ENCODE measurements around the gene MGMT.

Gene MGMT

DNA sequence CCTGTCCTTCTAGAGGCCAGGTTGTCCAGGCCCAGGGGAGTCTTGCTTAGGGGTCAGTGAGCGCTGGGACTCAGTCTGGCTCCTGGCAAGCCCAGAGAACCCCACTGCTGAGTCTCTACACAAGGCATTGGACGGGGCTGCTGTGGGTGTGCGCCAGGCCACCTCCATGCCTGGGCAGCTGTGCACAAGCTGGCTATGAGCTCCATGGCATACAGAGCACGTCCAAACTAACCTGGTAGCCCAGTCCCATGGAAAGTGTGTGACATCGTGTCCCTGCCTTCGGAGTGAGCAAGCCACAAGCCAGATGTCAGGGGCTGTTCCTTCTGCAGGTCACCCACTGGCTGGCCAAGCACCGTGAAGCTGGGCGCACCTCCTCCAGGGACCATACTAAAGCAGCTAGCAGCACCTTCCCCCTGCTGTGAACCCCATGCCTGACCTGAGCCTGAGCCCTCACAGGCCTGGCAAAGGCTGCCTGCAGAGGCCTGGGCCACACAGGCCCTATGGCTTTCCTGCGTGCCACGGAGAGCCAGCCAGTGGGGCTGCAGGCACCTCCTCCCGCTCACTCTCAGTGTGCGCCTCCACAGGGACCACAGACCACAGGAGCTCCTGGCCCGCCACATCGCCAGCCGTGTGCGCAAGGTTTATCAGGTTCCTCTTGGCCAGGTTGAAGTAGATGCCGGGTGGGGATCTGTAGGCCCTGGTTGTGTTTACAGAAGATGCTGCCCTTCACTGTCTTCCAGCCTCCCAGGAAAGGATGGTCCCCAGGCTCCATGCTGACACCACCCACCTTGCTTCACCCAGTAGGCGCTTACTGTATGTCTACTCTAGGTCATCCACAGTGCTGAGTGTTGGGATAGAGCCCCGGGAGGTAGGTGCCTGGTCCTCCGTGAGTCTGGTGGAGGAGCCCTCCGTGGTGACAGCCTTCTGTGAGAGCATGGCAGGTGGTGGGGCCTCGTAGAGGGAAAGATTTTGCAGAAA, 277.4 kb downstream of the MGMT start:
- DNase-seq = no peak

DNA sequence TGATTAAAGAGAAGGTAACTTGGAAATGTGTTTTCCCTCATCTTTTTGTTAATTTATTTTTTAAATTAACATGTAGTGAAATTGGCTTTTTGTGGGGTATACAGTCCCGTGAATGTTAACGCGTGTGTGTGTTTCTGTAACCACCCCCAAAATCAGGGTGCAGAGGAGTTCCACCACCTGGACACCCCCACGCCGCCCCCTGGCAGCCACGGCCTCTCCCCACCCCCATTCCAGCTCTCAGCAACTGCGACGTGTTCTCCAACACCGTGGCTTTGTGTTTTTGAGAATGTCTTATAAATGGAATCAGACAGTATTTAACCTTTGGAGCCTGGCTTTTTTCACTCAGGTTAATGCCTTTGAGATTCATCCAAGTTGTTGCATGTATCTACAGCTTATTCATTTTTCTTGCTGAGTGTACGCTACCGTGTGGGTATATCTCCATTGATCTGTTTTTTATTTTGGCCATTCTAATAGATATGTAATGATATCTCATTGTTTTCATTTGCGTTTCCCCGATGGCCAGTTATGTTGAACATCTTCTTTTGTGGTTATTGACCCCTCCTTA, 278.2 kb downstream of the MGMT start:
- DNase-seq = no peak

DNA sequence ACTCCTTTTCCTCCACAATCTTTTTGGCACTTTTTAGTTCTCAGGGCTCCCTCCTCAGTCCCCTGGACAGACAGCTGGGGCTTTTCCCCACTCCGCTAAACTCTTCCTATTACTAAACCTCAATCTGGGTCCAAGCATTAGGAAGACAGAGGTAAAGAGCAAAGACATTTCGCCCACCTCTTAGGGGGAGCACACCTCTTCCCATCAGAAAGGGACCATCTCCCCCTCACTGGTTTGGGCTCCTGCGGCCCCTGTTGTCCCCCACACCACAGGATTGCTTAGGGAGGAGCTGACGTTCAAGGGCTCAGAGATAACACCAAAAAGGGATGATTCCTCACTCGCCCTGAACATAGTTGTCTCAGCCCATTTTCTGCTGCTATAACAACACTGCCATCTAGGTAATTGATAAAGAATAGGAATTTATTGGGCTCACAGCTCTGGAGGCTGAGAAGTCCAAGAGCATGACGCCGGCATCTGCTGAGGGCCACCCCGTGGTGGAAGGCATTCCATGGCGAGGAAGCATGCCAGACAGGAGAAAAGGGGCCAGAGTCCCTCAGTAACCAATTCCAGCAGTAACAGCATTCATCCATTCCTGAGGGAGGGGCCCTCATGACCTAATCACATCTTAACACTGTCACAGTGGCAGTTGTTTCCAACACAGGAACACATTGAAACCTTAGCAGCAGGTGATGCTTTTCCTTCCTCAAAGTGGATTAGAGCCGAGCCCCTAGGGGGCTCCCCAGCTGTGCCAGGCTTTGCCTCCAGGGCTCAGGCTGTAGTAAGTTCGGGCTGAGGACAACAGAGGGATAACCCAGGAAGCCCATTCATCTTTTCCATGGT, 287.4 kb downstream of the MGMT start:
- DNase-seq = no peak

DNA sequence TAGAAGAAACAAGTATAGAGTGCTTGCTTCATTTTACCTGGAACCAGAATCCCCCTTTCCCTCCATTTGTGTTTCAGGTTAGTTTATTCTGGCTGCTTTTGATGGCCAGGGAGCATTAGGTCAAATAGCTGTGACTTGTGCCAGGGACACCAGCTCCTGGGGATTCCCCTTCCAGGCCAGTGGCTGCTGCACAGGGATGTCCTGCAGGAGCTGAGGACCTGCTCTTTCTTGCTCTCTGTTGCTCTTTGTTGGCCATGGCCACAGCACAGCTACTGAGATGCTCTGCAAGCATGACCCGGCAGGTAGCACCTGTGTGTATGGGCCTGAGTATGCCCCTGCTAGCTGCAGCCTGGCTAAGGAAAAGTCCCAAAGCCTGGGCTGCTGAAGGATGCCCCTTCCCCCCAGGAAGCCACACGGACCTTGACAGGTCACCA, 288.1 kb downstream of the MGMT start:
- DNase-seq = no peak

DNA sequence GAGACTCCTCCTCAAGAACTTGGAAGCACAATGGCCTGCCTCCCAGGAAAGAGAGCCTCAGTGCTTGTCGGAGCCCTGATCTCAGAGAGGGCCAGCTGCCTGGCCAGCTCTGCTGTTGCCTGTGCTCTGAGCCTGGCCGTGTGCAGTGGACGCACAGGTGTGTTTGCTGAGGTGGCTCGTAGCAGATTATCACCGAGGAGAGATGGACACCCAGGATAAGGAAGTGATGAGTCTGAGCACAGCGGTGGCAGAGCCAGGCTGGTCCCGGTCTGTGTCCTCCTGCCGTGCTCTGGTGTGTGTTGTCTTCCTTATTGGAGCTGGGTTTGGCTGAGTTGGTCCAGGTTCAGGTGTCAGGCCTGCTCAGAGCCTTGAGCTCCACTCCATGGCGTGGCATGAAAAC, 288.6 kb downstream of the MGMT start:
- DNase-seq = no peak

DNA sequence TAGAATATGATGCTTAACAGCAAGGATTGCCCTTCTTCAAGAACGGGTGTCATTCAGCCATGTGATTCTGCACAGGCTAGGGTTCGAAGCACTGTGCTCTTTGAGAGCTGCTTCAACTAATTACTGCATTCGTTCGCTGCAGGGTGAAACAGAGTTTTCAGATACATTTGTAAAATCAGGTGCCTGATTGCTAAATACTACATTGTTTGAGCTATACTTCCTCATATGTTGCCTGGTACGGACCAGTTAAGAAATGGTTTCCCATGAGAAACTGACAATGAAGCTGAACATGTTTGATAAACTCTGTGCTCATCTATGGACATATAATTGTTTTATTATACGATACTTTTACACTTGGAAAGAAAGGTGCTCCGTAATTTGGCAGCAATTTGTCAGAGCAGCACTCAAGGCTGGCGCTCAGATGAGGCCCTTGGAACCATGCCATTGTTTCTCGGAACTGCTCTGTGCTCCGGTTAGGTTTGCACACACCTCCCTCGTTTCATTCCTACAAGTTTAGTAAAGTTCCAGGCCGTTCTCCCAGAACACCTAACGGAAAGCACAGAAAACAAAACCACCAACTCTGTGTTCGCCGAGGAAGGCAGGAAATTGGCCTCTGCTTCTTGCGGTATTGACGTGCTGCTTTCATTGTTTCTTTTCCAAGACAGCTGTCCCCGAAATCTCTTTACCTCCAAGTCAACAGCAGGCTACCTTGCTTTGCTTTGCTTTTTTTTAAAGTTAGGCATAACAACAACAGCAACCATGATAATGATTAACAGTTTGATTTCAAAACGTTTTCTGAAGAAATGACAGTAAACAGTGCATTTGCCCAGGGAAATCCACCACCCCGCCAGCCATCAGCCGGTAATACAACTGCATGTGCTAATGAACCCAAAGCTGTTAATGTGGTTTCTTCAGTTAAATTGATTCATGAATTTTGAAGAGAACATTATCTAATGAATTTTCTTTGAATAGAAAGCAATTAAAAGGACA, 290.2 kb downstream of the MGMT start:
- peak; percentile 55 for DNase-seq

DNA sequence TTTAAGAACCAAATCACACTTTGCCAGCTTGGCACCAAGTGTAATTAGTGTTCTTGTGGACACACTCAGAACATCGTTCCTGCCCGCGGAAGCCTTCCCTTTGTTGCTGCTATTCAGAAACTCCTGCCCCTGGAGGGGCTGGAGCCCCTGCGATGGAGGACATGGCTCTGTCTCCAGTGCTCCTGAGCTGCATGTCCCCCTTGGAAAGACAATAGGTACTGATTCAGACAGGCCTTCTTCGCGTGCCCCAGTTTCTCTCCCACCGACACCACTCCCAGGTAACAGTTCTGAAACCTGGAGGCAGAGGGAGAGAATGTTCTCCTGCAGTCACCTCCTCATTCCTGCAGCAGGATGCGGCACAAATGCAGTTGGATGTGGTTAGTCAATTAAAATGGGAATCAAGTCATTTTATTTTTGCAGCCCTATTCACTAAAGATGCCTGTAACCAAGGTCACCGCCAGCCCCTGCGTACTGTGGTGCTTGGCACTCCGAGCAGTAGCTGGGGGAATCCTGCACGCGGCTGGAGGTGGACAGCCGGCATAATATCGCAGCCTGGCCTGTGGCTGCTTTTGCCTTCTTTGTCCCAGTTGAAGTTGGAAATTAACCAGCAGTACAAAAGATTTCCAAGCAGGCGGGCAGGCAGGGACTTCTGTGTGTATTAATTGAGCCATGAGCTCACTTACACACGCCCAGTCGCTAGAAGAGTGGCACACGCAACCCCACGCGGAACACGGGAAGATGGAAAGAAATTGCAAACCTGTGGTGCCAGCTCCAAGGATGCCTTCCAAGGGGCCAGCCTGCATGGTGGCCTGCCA, 291.4 kb downstream of the MGMT start:
- no peak for DNase-seq

DNA sequence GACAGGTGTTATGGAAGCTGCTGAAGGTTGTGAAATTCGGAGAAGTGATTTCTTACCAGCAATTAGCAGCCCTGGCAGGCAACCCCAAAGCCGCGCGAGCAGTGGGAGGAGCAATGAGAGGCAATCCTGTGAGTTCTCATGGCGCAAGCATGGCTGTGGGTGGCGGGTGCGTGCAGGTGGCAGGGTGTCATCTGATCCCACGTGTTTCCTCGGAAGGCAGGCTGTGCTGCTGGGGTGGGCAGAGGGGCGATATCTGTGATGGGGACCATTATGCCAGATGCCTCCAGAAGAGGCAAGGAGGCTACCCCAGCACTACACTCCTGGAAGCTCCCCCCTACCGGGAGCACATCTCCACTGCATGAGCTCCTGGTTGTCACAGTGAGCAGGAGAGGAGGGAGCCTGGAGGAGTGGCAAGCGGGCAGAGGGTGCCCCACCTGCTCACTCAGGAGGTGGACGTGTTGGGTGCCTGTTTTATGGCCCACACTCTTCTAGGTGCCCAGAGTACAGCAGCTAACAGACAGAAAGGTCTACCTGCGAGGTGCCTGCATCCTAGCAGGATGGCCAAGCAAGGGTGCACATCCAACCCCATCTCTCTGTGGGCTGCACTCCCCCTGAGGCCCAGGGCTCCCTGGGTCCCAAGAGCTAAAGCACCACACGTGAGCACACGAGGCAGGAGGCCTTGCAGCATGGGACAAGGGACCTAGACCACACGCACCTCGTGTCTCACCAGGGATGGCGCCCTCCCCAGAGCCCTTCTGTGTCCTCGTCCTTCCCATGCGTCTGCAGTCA, 292.4 kb downstream of the MGMT start:
- peak; percentile 37 for DNase-seq

DNA sequence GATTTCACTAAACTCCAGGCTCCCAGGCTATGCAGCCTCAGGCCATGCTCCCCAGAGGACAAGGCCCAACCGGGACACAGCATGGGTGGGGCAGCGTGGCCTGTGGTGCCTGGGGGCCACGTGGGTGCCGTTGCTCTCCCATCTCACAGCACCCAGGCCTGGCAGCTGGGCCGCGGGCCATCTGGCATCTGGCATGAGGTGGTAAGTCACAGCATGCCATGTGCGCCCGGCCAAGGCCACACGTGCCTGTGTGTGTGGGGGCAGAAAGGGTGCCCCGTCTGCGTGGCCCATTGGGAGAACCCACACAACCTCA, 292.9 kb downstream of the MGMT start:
- DNase-seq = no peak

DNA sequence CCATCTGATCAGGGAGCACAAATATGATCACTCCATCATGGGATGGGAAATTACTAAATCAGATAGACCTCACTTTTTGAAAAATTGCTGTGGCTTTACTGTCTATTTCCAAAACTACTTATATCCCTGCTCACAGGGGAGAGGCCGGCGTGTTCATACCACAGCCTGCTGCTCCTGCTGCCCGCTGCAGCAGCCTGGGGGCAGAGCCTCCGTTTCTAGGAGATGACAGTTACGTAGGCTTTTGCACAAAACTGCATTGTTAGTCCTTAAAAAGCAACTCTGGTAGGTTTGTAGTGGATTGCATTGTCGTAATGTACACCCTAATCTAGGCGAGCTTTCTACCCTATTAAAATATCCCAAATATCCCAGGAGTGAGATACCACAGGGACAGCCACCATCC, 293.4 kb downstream of the MGMT start:
- DNase-seq = no peak

DNA sequence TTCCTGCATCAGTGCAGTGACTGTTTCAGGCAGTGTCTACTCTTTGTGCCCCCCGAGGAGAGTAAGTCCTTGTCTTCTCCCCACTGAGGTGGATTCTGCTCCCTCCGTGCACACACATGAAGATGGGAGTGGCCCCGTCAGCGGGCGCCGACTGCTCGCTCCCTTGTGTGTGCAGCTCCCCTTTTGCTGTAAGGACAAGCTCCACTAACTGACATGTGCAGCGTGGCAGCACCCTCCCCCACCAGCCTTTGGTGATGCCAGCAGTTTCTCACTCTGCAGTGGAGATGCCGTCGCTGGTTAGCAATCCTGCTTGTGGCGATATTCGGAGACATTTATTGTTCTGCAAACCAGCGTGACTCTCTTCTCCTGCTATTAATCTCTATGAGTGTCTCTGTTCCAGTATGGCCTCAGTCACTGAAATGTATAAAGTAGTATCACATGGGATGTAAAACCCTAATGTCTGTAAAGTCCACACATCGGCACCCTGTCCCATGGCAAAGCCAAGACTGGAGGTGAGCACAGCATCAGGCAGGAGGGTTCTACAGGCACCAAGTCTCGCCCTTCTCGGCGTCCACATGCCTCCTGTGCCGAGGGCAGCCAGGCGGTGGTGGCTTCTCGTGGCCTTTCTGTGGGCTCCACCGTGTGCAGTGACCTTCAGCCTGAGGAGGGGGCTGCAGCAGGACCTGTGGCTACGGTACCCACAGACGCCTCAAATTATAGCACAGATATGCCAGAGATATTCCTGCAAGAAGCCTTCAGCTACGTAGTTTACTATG, 294.3 kb downstream of the MGMT start:
- DNase-seq = no peak

DNA sequence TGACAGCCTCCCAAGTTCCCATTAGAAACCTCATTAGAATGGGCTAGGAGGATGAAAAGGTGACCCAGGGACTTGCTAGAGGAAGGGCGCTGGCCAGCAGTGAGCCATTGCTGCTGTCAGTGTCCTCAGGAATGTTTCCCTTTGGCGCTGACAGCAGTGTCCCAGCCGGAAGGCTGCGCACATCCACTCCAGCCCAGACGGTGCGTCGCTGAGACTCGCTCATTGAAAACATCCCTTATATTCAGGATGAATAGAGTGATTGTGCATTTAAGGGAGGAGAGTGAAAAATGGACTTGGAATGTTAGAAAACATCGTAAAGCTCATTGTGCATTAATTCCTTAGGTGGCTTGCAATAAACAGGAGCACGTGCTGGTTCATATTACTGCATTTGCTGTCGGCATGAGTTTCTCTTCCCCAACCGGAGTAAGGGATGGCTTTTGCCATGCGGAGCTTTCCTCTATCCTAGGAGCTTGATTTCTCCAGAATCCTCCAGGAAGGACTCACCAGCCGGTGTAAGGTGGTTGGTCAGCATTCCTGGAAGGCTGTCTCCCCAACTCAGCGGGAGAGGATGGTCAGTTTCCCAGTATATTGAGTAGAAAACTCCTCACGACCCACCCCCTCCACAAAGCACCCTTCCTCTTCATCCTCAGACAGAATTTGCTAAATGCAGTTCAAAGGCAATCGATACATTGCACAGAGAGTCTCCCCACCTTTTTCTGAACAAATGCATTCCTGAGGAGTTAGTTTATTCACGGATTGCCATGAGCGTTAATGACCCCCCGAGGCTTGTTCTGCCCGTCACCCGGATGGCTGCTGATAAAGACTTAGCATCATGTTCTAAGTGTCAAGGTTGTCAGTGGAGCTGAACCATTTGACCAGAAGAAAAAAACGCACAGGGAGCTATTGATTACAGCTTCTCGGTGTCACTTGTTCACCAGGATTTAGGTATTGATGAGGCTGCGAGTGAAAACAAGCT, 295.2 kb downstream of the MGMT start:
- no peak for DNase-seq

DNA sequence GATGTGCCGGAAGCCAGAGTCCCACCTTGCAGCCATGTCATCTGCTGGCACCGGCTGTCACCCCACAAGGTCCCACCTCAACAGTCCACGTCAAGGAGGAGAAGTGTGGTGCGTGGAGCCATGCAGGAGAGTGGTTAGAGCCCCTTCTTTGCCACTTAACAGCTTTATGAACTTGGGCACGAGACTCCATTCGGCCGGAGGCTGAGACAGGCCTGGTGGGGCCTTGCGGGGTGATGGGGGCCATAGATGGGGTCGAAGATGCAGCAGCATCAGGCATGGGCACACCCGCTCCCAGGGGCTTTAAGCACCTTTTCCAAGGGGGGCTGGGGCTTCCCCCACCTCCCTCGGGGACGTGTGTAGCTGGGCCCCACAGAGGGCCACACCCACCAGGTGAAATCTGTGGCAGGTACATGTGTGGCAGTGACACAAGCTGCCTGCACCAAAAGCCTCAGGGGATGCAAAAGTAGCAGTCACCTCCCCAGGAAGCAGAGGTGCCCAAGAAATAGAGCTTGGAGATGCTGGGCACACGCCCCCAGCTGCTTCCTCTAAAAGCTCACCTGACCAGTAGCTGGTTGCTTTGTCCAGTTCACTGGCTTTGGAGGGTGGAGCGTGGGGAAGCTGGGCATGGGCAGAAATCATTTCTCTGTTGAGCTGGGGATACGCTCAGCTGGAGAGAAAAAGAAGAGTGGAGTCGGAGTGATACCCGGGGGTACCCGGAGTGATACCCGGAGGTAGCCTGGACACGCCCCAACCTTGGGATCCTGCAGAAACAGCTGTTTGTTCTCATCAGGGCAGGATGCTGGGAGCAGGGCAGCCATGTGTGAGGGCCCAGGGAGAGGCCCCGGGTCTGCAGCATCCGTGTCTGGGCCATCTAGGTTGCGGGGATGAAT, 297.2 kb downstream of the MGMT start:
- DNase-seq = no peak

DNA sequence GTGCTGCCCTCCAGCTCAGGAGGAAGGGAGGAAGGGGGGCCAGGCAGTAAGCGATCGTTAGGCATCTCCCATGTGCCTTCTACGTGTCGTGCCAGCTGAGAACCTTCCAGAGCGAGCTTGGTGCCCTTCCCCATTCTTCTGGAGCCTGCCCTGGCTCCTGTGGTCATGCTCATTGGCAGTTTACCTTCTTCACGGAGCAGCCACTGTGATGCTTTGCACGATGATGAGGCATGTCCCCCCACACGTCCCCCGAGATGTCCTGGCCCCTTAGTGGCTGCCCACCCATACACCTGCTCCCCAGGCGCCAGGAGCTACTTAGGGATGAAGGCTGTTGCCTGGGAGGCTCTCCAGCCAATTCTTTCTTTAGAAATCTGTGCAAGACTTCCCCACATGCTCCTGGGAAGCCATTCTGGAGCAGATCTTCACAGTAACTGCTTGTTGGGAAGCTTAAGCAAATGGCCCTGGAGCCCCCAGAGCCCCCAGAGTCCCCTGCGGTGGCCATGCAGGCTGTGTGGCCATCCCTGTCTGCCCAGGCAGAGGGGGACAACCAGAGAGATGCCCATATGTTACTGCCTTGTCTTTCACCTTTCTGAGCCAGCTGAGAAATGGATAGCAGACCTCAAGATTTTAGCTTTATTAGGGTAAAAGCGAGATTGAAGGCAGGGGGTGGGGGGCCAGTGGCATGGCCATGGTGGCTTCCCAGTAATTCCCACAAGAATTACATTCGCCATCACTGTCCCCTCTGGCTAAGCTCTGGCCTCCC, 298.0 kb downstream of the MGMT start:
- no peak for DNase-seq

DNA sequence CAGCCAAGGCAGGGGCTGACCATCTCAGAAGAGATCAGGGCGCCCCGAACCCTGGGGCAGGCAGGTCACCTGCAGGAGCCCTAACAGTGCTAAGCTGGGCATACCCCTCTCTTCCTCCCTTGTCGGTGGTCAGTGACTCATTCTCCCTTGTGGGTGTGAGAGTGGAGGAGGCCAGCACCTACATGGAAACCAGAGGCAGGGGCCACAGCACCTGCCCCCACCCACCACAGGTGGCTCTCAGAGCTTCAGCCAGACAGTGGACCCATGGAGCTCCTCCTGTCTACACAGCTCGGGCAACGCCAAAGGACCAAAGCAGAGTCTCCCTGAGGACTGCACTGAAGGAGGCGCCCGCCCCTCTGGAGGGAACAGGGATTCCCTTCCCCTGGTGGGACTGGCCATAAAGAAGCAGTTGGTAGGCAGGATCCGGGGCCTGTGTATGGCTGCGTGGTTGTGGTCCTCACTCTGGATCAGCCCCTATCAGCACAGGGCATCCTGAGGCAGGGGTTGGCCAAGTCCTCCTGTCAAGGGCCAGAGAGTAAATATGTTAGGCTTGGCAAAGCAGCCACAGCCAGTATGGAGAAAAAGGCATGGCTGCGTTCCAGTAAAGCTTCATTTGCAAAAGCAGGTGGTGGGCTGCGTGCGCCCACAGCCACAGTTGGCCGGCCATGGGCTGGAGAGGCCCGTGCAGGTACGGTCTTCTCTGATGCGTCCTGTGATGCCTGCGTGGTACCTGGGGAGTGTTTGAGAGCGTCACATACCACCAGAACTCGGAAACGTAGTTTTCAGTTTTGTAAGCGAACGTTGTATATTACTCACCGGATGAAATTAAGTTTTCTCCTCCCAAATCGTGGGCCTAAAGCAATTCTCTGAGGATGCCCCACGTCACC, 298.9 kb downstream of the MGMT start:
- no peak for DNase-seq
